MG63 (cell line): ENCODE data around the gene SLC5A2. TPM values are rescaled to one million over a fixed set of nuclear protein-coding genes. Genes with fewer than 3 reads are reported as not detected.
"Not testable (repeated sequence)": the region's sequence is repeated elsewhere in the genome, so short reads cannot be mapped to it uniquely, and the experiment has no call there.

Experiments
- DNase-seq: peaks from one replicate; pipeline ENCODE4 v3.0.0-alpha.2; 2020
- H3K27me3 ChIP-seq: fragments of 250-450 bp; sonication (Bioruptor Pico); 2 replicates; pipeline ENCODE4 v1.5.1; 2020; ENCODE audit warnings: mild to moderate bottlenecking, moderate library complexity
- H3K36me3 ChIP-seq: fragments of 250-450 bp; sonication (Bioruptor Pico); 2 replicates; pipeline ENCODE4 v1.5.1; 2020; ENCODE audit warnings: mild to moderate bottlenecking, moderate library complexity
- H3K4me3 ChIP-seq: fragments of 250-450 bp; sonication (Bioruptor Pico); 2 replicates; pipeline ENCODE4 v1.5.1; 2020; ENCODE audit warnings: mild to moderate bottlenecking, moderate library complexity
- H3K9me3 ChIP-seq: fragments of 250-450 bp; sonication (Bioruptor Pico); 2 replicates; pipeline ENCODE4 v1.5.1; 2020; ENCODE audit warnings: mild to moderate bottlenecking, moderate library complexity
- total RNA-seq: library from RNA; depleted of rRNA; stranded (reverse); fragments of >200 nt; shearing (Covaris generic); gene quantifications from 2 replicates; pipeline ENCODE4 v1.2.3, GENCODE V29; 2014; ENCODE audit warnings: low replicate concordance; rRNA removed

The SLC5A2 gene
- total RNA-seq, 1 experiment from 2014 or later: not detected

DNA sequence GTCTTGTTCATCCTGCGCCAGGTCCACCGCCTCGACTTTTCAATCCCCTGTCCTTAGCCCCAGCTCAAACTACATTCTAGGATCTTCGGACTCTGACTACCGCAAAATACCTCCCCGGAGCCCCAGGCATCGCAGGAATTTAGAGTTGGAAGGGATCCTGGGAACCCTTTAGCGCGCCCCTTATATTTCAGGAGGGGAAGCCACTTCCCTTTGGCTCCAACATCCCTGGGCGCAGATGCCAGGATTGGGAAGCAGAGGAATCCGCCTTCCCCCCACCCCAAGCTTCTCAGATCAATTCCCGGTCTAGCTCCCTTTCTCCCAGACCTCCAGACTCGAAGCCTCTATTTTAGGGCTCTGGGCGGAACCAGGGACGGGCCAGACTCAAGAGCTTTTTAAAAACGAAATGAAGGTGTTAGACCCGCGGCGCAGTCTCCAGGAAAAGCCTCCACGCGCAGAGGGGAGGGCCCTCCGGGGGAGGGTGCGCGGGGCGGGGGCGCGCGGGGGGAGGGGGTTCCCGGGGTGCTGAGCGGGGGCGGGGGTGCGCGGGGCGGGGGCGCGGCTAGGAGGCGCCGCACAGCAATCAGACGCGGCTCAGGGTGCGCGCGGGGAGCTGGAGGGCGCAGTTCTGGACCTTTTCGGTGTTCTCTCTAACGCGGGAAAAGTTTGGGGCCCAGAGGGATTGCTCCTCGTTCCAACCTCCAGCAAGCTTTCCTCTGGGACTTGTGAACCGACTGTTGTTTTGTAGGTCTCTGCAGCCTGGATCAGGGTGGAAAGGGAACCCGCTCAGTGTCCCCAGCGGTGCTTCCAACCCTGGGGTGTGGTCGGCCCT is 46.4 kb downstream of the SLC5A2 start:
- H3K9me3 ChIP-seq: no peaks in the 10 kb centered on the region
- peak; percentile 17 for DNase-seq
- H3K27me3 ChIP-seq: peaks cover 22% of the 10 kb centered on the region
- peak overlapping the region; percentile 39 for H3K4me3 ChIP-seq
- no peaks in the 10 kb centered on the region for H3K36me3 ChIP-seq

DNA sequence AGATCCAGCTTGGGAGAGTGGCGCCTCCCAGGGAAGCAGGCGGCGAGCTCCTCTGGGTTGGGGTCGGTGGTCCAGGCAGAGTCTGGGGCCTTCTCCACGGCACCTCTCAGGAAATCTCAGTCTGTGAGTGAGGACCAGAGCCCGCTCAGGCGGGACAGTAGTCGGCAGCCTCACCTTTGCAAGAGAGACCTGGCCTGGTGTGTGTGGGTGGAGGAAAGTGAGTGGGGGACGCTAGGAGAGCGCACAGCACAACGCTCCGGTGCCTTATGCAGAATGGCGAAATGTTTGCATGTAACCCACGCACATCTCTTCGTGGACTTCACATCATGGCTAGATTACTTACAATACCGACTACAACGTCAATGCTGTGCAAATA is 47.0 kb downstream of the SLC5A2 start:
- H3K9me3 ChIP-seq: no peaks in the 10 kb centered on the region

DNA sequence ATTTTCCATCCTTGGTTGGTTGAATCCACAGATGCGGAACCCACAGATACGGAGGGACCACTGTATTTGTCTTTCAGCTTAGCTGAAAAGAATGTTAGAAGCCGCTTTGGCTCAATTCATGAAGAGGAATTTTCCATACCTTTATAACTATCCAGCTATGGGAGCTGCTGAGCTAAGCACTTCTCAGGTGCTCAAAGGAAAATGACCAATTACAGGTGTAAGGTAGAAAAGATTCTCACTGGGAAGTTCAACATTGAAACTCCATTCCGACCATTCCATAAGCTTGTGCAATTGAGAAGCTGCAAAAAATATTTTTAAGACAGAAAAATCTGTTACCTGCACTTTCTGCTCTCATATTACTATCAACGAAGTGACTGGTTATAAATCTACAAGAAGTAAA is 47.5 kb downstream of the SLC5A2 start:
- Histone ChIP-seq H3K9me3 (no peaks in the 10 kb centered on the region), H3K36me3 (no peaks in the 10 kb centered on the region), H3K27me3 (peaks cover 24% of the 10 kb centered on the region), H3K4me3 (no peak overlapping the region)
- DNase-seq: no peak

More for the DNA sequence above, 47.0 kb downstream of the SLC5A2 start:
- no peak for DNase-seq
- peaks cover 24% of the 10 kb centered on the region for H3K27me3 ChIP-seq
- peak overlapping the region; percentile 21 for H3K4me3 ChIP-seq
- no peaks in the 10 kb centered on the region for H3K36me3 ChIP-seq

DNA sequence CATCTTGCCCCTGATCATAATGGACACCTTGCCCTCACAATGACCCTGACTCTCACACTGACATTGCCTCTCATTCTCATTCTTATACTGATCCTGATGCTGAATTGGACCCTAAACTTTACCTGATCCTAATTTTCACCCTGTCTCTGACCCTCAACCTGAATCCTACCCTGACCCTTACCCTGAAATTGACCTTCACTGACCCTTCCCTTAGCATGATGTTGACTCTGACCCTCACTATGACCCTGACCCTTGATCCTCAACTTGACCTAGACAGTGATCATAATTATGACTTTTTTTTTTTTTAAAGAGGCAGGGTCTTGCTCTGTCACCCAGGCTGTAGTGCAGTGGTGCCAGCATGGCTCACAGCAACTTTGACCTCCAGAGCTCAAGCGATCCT is 48.2 kb downstream of the SLC5A2 start:
- no peaks in the 10 kb centered on the region for H3K36me3 ChIP-seq
- no peak overlapping the region for H3K4me3 ChIP-seq
- DNase-seq: no peak
- peaks cover 27% of the 10 kb centered on the region for H3K27me3 ChIP-seq
- H3K9me3 ChIP-seq: no peaks in the 10 kb centered on the region

DNA sequence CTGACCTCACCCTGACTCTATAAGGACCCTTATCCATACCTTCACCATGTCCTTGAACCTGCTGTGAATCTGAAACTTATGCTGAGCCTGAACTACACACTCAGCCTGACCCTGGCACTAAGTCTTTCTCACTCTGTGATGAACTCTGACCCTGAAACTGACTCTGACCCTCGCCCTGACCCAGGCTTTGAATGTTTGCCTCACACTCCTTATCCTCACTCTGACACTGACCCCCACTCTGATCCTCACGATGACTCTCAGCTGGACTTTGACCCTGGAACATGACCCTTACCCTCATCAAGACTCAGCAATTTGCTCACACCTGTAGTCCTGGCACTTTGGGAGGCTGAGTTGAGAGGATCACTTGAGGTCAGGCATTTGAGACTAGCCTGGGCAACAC is 49.2 kb downstream of the SLC5A2 start:
- Histone ChIP-seq H3K9me3 (no peaks in the 10 kb centered on the region), H3K36me3 (no peaks in the 10 kb centered on the region), H3K4me3 (no peak overlapping the region), H3K27me3 (peaks cover 28% of the 10 kb centered on the region)
- DNase-seq: no peak

DNA sequence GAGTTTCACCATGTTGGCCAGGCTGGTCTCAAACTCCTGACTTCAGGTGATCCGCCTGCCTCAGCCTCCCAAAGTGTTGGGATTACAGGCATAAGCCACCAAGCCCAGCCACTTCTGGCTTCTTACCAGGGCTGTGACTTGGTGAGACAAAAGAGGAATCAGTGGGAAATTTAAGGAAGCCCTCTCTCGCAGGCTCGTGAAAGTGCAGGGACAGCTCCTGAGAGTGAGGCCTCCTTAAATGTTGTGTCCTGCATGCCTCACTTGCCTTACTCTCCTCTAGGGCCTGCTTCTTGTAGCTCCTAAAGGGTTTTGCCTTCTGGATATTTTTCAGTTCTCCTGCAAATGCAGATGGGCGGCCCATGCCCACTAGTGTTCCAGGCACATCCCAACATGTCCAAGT is 50.0 kb downstream of the SLC5A2 start:
- H3K36me3 ChIP-seq: no peaks in the 10 kb centered on the region
- no peak overlapping the region for H3K4me3 ChIP-seq
- H3K9me3 ChIP-seq: no peaks in the 10 kb centered on the region
- no peak for DNase-seq
- peaks cover 33% of the 10 kb centered on the region for H3K27me3 ChIP-seq

DNA sequence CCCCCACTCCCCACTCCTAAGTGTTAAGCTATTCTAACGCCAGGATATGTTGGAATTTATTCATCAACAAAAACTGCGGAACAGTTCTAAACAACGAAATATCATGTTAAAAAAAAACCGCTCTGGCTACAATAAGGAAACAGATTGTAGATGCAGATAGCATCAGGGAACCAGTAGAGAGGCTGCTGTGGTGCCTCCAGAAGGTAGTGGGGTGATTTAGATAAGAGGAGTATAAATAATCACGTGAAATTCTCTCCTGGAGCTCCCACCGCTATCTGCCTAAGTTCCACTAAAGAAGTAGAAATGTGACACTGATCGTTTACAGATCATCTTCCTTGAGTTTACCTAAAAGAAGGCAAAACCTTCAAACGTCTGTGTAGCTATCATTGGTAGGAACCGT is 52.8 kb downstream of the SLC5A2 start:
- no peak overlapping the region for H3K4me3 ChIP-seq
- H3K36me3 ChIP-seq: no peaks in the 10 kb centered on the region
- DNase-seq: no peak
- peaks cover 5% of the 10 kb centered on the region for H3K9me3 ChIP-seq
- peaks cover 20% of the 10 kb centered on the region for H3K27me3 ChIP-seq

DNA sequence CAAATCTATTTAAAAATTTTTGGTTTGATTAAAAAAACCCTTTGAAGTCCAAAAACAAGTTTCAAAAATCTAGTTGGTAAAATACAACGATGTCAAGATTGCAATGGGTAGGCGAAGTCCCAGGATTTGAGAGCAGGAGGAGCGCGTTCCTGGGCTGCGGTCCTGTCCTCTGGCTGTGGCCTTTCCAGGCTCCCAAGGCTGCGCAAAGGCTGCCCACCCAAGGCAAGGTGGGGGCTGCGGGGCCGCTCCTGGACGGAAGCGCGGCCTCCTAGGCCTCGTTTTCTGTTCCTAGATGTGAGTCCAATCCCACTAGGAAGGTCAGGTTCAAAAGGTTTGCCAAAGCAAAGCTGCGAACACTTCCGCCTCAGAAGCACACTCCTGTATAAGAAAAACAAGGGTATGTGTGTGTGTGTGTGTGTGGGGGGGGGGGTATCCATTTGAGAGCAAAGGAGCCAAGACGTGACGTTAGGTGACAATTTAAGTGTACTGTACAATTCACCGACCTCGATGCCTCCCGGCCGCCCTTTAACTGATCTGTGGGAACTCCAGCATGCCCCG is 54.0 kb downstream of the SLC5A2 start:
- DNase-seq: no peak
- no peaks in the 10 kb centered on the region for H3K36me3 ChIP-seq
- peaks cover 22% of the 10 kb centered on the region for H3K27me3 ChIP-seq
- H3K4me3 ChIP-seq: no peak overlapping the region
- peaks cover 5% of the 10 kb centered on the region for H3K9me3 ChIP-seq

DNA sequence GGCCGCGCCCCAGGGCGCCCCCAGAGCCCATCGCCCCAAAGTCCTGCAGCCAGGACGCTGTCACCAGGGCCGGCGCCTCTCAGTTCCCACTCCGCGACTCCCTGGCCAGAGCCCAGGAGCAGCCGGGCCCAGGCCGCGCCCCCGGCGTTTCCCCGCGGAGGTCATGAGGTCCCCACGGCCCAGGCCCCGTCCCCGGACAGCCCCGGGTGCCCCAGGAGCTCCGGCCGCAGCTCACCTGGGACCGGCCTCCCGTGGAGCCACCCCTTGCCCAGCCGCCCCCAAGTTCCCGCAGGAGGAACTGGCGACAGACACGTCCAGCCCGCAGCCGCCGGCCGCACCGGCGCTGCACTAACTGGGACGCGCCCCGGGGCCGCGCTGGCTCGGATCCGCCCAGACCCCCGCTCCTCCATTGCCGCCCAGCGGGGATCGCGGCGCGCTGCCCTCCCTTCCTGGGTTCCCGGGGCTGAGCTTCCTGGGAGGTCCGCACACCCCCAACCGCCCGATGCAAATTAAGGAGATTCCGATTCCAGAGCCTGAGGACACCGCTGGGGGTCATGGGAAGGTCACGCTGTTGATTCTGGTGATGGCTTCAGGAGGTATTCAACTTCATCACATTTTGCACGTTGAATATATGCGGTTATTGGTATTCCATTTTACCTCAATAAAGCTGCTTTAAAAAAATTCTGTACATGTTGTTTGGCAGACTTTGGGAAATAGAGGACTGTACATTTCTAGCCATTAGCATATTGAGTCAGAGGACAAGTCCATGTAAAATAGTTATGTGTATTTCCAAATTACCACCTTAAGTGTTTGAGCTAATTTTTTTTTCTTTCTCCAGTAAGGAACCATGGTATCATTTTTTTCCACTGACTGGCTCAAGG is 54.7 kb downstream of the SLC5A2 start:
- Histone ChIP-seq H3K9me3 (peaks cover 5% of the 10 kb centered on the region), H3K27me3 (peaks cover 22% of the 10 kb centered on the region), H3K36me3 (no peaks in the 10 kb centered on the region), H3K4me3 (no peak overlapping the region)
- DNase-seq: no peak

DNA sequence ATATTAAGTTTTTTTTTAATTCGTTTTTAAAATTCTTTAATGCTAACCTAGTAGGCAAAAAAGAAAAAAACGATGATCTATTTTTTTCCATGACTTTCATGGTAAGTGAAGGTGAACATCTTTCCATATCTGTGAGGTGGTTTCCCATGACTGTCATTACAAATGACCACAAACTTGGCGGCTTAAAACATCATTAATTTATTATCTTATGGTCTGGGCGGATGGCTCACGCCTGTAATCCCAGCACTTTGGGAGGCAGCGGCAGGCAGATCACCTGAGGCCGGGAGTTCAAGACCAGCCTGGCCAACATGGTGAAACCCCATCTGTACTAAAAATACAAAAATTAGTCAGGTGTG is 55.3 kb downstream of the SLC5A2 start:
- H3K27me3 ChIP-seq: peaks cover 22% of the 10 kb centered on the region
- not testable (repeated sequence) for H3K36me3 ChIP-seq, H3K9me3 ChIP-seq, DNase-seq, H3K4me3 ChIP-seq

DNA sequence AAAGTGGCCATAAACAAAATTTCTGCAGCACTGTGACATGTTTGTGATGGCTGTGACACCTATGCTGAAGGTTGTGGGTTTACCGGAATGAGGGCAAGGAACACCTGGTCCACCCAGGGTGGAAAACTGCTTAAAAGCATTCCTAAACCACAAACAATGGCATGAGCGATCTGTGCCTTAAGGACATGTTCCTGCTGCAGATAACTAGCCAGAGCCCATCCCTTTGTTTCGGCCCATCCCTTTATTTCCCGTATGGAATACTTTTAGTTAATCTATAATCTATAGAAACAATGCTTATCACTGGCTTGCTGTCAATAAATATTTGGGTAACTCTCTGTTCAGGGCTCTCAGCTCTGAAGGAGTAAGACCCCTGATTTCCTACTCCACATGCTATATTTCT is 56.8 kb downstream of the SLC5A2 start:
- not testable (repeated sequence) for DNase-seq, H3K36me3 ChIP-seq, H3K9me3 ChIP-seq, H3K4me3 ChIP-seq
- peaks cover 21% of the 10 kb centered on the region for H3K27me3 ChIP-seq

Other genes with a start within 250 kb of the SLC5A2 start
- not detected in 2 replicates for gene ITGAM, start 223.1 kb upstream of the SLC5A2 start, total RNA-seq
- 0.46 TPM in 1 of 2 replicates, not detected in the other for gene ITGAX, start 127.9 kb upstream of the SLC5A2 start, total RNA-seq
- not detected in 2 replicates for gene ITGAD, start 89.8 kb upstream of the SLC5A2 start, total RNA-seq
- gene COX6A2, start 54.8 kb upstream of the SLC5A2 start, total RNA-seq: not detected in 2 replicates
- gene ZNF843, start 40.3 kb upstream of the SLC5A2 start, total RNA-seq: not detected in 2 replicates
- 11.3 and 12.7 TPM in 2 replicates for gene ARMC5, start 23.6 kb upstream of the SLC5A2 start, total RNA-seq
- 39.1 and 48.1 TPM in 2 replicates for gene TGFB1I1, start 11.0 kb upstream of the SLC5A2 start, total RNA-seq
- 20.6 and 27.9 TPM in 2 replicates for gene RUSF1, start 25.3 kb downstream of the SLC5A2 start, total RNA-seq
- not detected in 2 replicates for gene AHSP, start 44.8 kb downstream of the SLC5A2 start, total RNA-seq